ENCODE measurements around the gene LARGE1. TPM values are rescaled to one million over a fixed set of nuclear protein-coding genes. Genes with fewer than 3 reads are reported as not detected.

Gene LARGE1
- total and polyA plus RNA-seq, 10 donors = 1.9 to 35.8 (median 22.8) TPM

GRCh38 chr22:33699176-33699575, 221.1 kb downstream of the LARGE1 start:
- TF ChIP-seq POLR2A (IDR thresholded peaks at IDR 0.05) = no peak
- no peak for TF ChIP-seq CTCF (IDR thresholded peaks at IDR 0.05 in 8 of 11, conservative IDR thresholded peaks at IDR 0.05 in 3 of 11)
- TF ChIP-seq POLR2AphosphoS5 (IDR thresholded peaks at IDR 0.05) = no peak
- WGBS, 5 donors = 74 to 80% (median 76%) methylated on average over 7 of the region's 7 CpGs
- no peak overlapping the region for H3K4me3 ChIP-seq
- intact Hi-C loops (cut with DNase I; ENCODE audit: low total_unique reads) = no loop called here
- H3K36me3 ChIP-seq = peaks cover 0 to 7% (median 0%) of the 10 kb centered on the region in 6 donors
- no peak overlapping the region for H3K27ac ChIP-seq
- no peaks in the 10 kb centered on the region for H3K27me3 ChIP-seq (replicated peaks in 1 of 7)
- H3K4me1 ChIP-seq = no peaks in the 10 kb centered on the region
- DNase-seq = no peak
- H3K9me3 ChIP-seq = peaks cover 0 to 14% (median 10%) of the 10 kb centered on the region in 8 donors

GRCh38 chr22:33697640-33698039, 222.6 kb downstream of the LARGE1 start:
- no peak for DNase-seq
- H3K27me3 ChIP-seq (replicated peaks in 1 of 7) = no peaks in the 10 kb centered on the region
- H3K4me1 ChIP-seq = no peaks in the 10 kb centered on the region
- H3K36me3 ChIP-seq = peaks cover 0 to 7% (median 0%) of the 10 kb centered on the region in 6 donors
- intact Hi-C loops (cut with DNase I; ENCODE audit: low total_unique reads) = no loop called here
- H3K9me3 ChIP-seq = peaks cover 0 to 16% (median 0%) of the 10 kb centered on the region in 8 donors
- WGBS, 5 donors = 90 to 100% (median 94%) methylated on average over 4 of the region's 4 CpGs
- no peak overlapping the region for H3K4me3 ChIP-seq
- H3K27ac ChIP-seq = no peak overlapping the region
- TF ChIP-seq POLR2AphosphoS5 (IDR thresholded peaks at IDR 0.05) (no peak), CTCF (IDR thresholded peaks at IDR 0.05 in 8 of 11, conservative IDR thresholded peaks at IDR 0.05 in 3 of 11) (no peak), POLR2A (IDR thresholded peaks at IDR 0.05) (no peak)

- Histone ChIP-seq H3K27me3 (replicated peaks in 1 of 7) (no peaks in the 10 kb centered on the region), H3K36me3 (no peaks in the 10 kb centered on the region), H3K27ac (no peak overlapping the region), H3K4me1 (no peaks in the 10 kb centered on the region), H3K9me3 (peaks cover 0 to 23% (median 0%) of the 10 kb centered on the region in 8 donors), H3K4me3 (no peak overlapping the region)
- 81 to 90% (median 84%) methylated on average over 7 of the region's 7 CpGs for WGBS, 5 donors
- TF ChIP-seq POLR2A (IDR thresholded peaks at IDR 0.05) = no peak
- no peak for TF ChIP-seq CTCF (IDR thresholded peaks at IDR 0.05 in 8 of 11, conservative IDR thresholded peaks at IDR 0.05 in 3 of 11)
- no peak for TF ChIP-seq POLR2AphosphoS5 (IDR thresholded peaks at IDR 0.05)
- intact Hi-C loops (cut with DNase I; ENCODE audit: low total_unique reads) = no loop called here
- DNase-seq = no peak
Observed at GRCh38 chr22:33691057-33691630, 229.1 kb downstream of the LARGE1 start.

- TF ChIP-seq POLR2AphosphoS5 (IDR thresholded peaks at IDR 0.05) (no peak), CTCF (IDR thresholded peaks at IDR 0.05 in 8 of 11, conservative IDR thresholded peaks at IDR 0.05 in 3 of 11) (no peak), POLR2A (IDR thresholded peaks at IDR 0.05) (no peak)
- WGBS, 5 donors = 88 to 98% (median 92%) methylated on average over 2 of the region's 2 CpGs
- intact Hi-C loops (cut with DNase I; ENCODE audit: low total_unique reads) = no loop called here
Observed at GRCh38 chr22:33688903-33689302, 231.4 kb downstream of the LARGE1 start.

More at GRCh38 chr22:33688903-33689302, 231.4 kb downstream of the LARGE1 start:
- Histone ChIP-seq H3K4me3 (no peak overlapping the region), H3K36me3 (no peaks in the 10 kb centered on the region), H3K27ac (no peak overlapping the region), H3K9me3 (peaks cover 0 to 26% (median 0%) of the 10 kb centered on the region in 8 donors), H3K4me1 (no peaks in the 10 kb centered on the region), H3K27me3 (replicated peaks in 1 of 7) (no peaks in the 10 kb centered on the region)
- no peak for DNase-seq
